ENCODE data around the gene PKN3. TPM values are rescaled to one million over a fixed set of nuclear protein-coding genes. Genes with fewer than 3 reads are reported as not detected.
"Not testable (repeated sequence)": the region's sequence is repeated elsewhere in the genome, so short reads cannot be mapped to it uniquely, and the experiment has no call there.

PKN3 gene
- total RNA-seq, 1 donor from 2014 or later = 30.0 TPM

- Mint-ChIP-seq H3K9me3 (no peaks in the 10 kb centered on the region), H3K4me3 (no peak overlapping the region), H3K27ac (ENCODE audit: unreplicated experiment) (no peak overlapping the region), H3K36me3 (ENCODE audit: low read depth) (peaks cover 23% of the 10 kb centered on the region), H3K4me1 (peaks cover 58% of the 10 kb centered on the region), H3K27me3 (ENCODE audit: low read depth) (peaks cover 5% of the 10 kb centered on the region)
- TF ChIP-seq CTCF (conservative IDR thresholded peaks at IDR 0.05) = no peak
- DNase-seq (ENCODE audit: low read depth, low spot score) = peak; percentile 40
Measured at GRCh38 chr9:128689293-128689774, 13.0 kb upstream of the PKN3 start.

GRCh38 chr9:128689820-128690683, 12.3 kb upstream of the PKN3 start:
- peak overlapping the region; percentile 99 for H3K4me3 Mint-ChIP-seq
- no peak for TF ChIP-seq CTCF (conservative IDR thresholded peaks at IDR 0.05)
- peaks cover 51% of the 10 kb centered on the region for H3K4me1 Mint-ChIP-seq
- peak overlapping the region; percentile 99 for H3K27ac Mint-ChIP-seq (ENCODE audit: unreplicated experiment)
- peaks cover 5% of the 10 kb centered on the region for H3K27me3 Mint-ChIP-seq (ENCODE audit: low read depth)
- DNase-seq (ENCODE audit: low read depth, low spot score) = no peak
- H3K9me3 Mint-ChIP-seq = no peaks in the 10 kb centered on the region
- peaks cover 26% of the 10 kb centered on the region for H3K36me3 Mint-ChIP-seq (ENCODE audit: low read depth)

GRCh38 chr9:128690684-128691034, 11.6 kb upstream of the PKN3 start:
- H3K4me3 Mint-ChIP-seq = peak overlapping the region; percentile 99
- peak overlapping the region; percentile 99 for H3K27ac Mint-ChIP-seq (ENCODE audit: unreplicated experiment)
- peaks cover 3% of the 10 kb centered on the region for H3K27me3 Mint-ChIP-seq (ENCODE audit: low read depth)
- H3K4me1 Mint-ChIP-seq = peaks cover 44% of the 10 kb centered on the region
- no peak for DNase-seq (ENCODE audit: low read depth, low spot score)
- no peak for TF ChIP-seq CTCF (conservative IDR thresholded peaks at IDR 0.05)
- no peaks in the 10 kb centered on the region for H3K9me3 Mint-ChIP-seq
- H3K36me3 Mint-ChIP-seq (ENCODE audit: low read depth) = peaks cover 26% of the 10 kb centered on the region

GRCh38 chr9:128693738-128694137, 8.6 kb upstream of the PKN3 start:
- DNase-seq (ENCODE audit: low read depth, low spot score); H3K27me3 Mint-ChIP-seq (ENCODE audit: low read depth); H3K9me3 Mint-ChIP-seq: not testable (repeated sequence)
- H3K36me3 Mint-ChIP-seq (ENCODE audit: low read depth) = peaks cover 32% of the 10 kb centered on the region
- H3K4me3 Mint-ChIP-seq = peak overlapping the region; percentile 80
- H3K4me1 Mint-ChIP-seq = peaks cover 26% of the 10 kb centered on the region
- H3K27ac Mint-ChIP-seq (ENCODE audit: unreplicated experiment) = peak overlapping the region; percentile 5

DNA sequence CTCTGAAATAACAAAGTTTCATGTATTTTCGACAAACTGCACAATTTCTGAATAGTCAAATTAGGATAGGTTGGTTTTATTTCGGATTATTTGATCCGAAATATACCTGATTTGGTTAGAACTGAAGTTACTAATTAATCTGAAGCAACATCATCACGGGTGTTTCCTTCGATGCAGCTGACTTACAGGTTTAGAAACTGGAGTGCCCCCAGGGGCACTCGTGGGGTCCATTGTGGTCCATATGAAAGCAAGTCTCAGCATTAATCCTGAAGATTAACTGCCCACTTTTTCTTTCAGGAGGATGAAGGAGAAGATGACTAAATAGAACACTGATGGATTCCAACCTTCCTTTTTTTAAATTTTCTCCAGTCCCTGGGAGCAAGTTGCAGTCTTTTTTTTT, 8.0 kb upstream of the PKN3 start:
- peaks cover 3% of the 10 kb centered on the region for H3K27me3 Mint-ChIP-seq (ENCODE audit: low read depth)
- DNase-seq (ENCODE audit: low read depth, low spot score) = no peak
- H3K4me1 Mint-ChIP-seq = peaks cover 26% of the 10 kb centered on the region
- no peak for TF ChIP-seq CTCF (conservative IDR thresholded peaks at IDR 0.05)
- no peaks in the 10 kb centered on the region for H3K9me3 Mint-ChIP-seq
- H3K27ac Mint-ChIP-seq (ENCODE audit: unreplicated experiment) = no peak overlapping the region
- peaks cover 32% of the 10 kb centered on the region for H3K36me3 Mint-ChIP-seq (ENCODE audit: low read depth)
- peak overlapping the region; percentile 38 for H3K4me3 Mint-ChIP-seq

Data from neural crest cell (in vitro differentiated cells).